Stimulated activated CD4-positive, alpha-beta T cell treated with anti-CD3 and anti-CD28 coated beads, Interleukin-2, amount 100 ng/mL, for 48 hours (primary cell): ENCODE measurements around the gene GHRH.

Experiments used
- DNase-seq, 2 donors: peaks; one replicate each; pipeline ENCODE4 v3.0.0-alpha.2; 2020

Gene GHRH

GRCh38 chr20:37290158-37290810 lies 28.7 kb upstream of the GHRH start:
- DNase-seq: no peak

GRCh38 chr20:37288091-37288490 lies 26.5 kb upstream of the GHRH start:
- no peak for DNase-seq

- DNase-seq: no peak
Observed at GRCh38 chr20:37285664-37286374, 24.2 kb upstream of the GHRH start.

- DNase-seq: no peak
Observed at GRCh38 chr20:37284691-37285161, 23.1 kb upstream of the GHRH start.

- no peak for DNase-seq
Observed at GRCh38 chr20:37283530-37284195, 22.0 kb upstream of the GHRH start.

- DNase-seq: no peak
Observed at GRCh38 chr20:37282556-37282955, 20.9 kb upstream of the GHRH start.

GRCh38 chr20:37280403-37280802 lies 18.8 kb upstream of the GHRH start:
- no peak for DNase-seq

- no peak for DNase-seq
Observed at GRCh38 chr20:37279820-37280219, 18.2 kb upstream of the GHRH start.

- DNase-seq: no peak
Observed at GRCh38 chr20:37278966-37279590, 17.5 kb upstream of the GHRH start.

- no peak for DNase-seq
Observed at GRCh38 chr20:37277253-37277593, 15.6 kb upstream of the GHRH start.

GRCh38 chr20:37276494-37277252 lies 15.1 kb upstream of the GHRH start:
- DNase-seq: no peak

GRCh38 chr20:37274851-37275524 lies 13.4 kb upstream of the GHRH start:
- DNase-seq: no peak

GRCh38 chr20:37273988-37274387 lies 12.4 kb upstream of the GHRH start:
- DNase-seq: no peak

- no peak for DNase-seq
Observed at GRCh38 chr20:37271421-37271768, 9.8 kb upstream of the GHRH start.

GRCh38 chr20:37270576-37271420 lies 9.2 kb upstream of the GHRH start:
- no peak for DNase-seq

GRCh38 chr20:37267667-37268313 lies 6.2 kb upstream of the GHRH start:
- no peak for DNase-seq

- no peak for DNase-seq
Observed at GRCh38 chr20:37266940-37267666, 5.5 kb upstream of the GHRH start.

GRCh38 chr20:37265152-37265551 lies 3.5 kb upstream of the GHRH start:
- no peak for DNase-seq

- DNase-seq: no peak
Observed at GRCh38 chr20:37263686-37264085, 2.1 kb upstream of the GHRH start.

GRCh38 chr20:37262505-37262904 lies 891 bp upstream of the GHRH start:
- DNase-seq: no peak
